HEK293 (cell line): ENCODE data around the gene RBM17.
A peak's percentile ranks its signal among the peaks of the same experiment; 100 is the strongest.

ENCODE experiments used
- GLIS1 ChIP-seq: fragments of 450-650 bp; formaldehyde crosslinking; IDR thresholded peaks from 2 replicates; pipeline ENCODE4 v1.5.1; 2016; ENCODE audit warnings: missing biosample characterization, missing genetic modification characterization
- MZF1 ChIP-seq: fragments of 450-650 bp; formaldehyde crosslinking; IDR thresholded peaks from 2 replicates; pipeline ENCODE4 v1.5.1; 2017; ENCODE audit warnings: missing biosample characterization, missing genetic modification characterization, borderline replicate concordance
- SP3 ChIP-seq: fragments of 450-650 bp; formaldehyde crosslinking; IDR thresholded peaks from 2 replicates; pipeline ENCODE4 v1.5.1; 2016; ENCODE audit warnings: missing biosample characterization, missing genetic modification characterization
- TCF7L2 ChIP-seq: IDR thresholded peaks from 2 replicates; pipeline ENCODE4 v1.6.1; 2011; ENCODE audit warnings: low read depth, mild to moderate bottlenecking, inconsistent platforms, low read length, moderate library complexity, borderline replicate concordance
- ZBTB20 ChIP-seq: fragments of 450-650 bp; formaldehyde crosslinking; IDR thresholded peaks from 2 replicates; pipeline ENCODE4 v1.5.1; 2016; ENCODE audit warnings: missing biosample characterization, missing genetic modification characterization
- ZBTB8A ChIP-seq: fragments of 450-650 bp; formaldehyde crosslinking; IDR thresholded peaks from 2 replicates; pipeline ENCODE4 v1.5.1; 2016; ENCODE audit warnings: missing biosample characterization, missing genetic modification characterization
- ZFP69B ChIP-seq: fragments of 450-650 bp; formaldehyde crosslinking; IDR thresholded peaks from 2 replicates; pipeline ENCODE4 v1.5.1; 2016; ENCODE audit warnings: missing biosample characterization, missing genetic modification characterization
- ZNF146 ChIP-seq: fragments of 450-650 bp; formaldehyde crosslinking; IDR thresholded peaks from 2 replicates; pipeline ENCODE4 v1.5.1; 2016; ENCODE audit warnings: missing biosample characterization, missing genetic modification characterization
- ZNF174 ChIP-seq: fragments of 450-650 bp; formaldehyde crosslinking; IDR thresholded peaks from 2 replicates; pipeline ENCODE4 v1.5.0; 2017; ENCODE audit warnings: missing biosample characterization, mild to moderate bottlenecking, missing genetic modification characterization
- ZNF221 ChIP-seq: fragments of 450-650 bp; formaldehyde crosslinking; IDR thresholded peaks from 2 replicates; pipeline ENCODE4 v1.5.1; 2017; ENCODE audit warnings: missing biosample characterization, missing genetic modification characterization, borderline replicate concordance
- ZNF311 ChIP-seq: fragments of 450-650 bp; formaldehyde crosslinking; IDR thresholded peaks from 2 replicates; pipeline ENCODE4 v1.5.1; 2017; ENCODE audit warnings: missing biosample characterization, missing genetic modification characterization, borderline replicate concordance
- ZNF350 ChIP-seq: fragments of 450-650 bp; formaldehyde crosslinking; IDR thresholded peaks from 2 replicates; pipeline ENCODE4 v1.5.0; 2017; ENCODE audit warnings: missing biosample characterization, mild to moderate bottlenecking, missing genetic modification characterization
- ZNF366 ChIP-seq: fragments of 450-650 bp; formaldehyde crosslinking; conservative IDR thresholded peaks from 2 replicates; pipeline ENCODE4 v1.5.1; 2016; ENCODE audit warnings: missing biosample characterization, missing genetic modification characterization
- ZNF544 ChIP-seq: fragments of 450-650 bp; formaldehyde crosslinking; IDR thresholded peaks from 2 replicates; pipeline ENCODE4 v1.5.0; 2017; ENCODE audit warnings: missing biosample characterization, missing genetic modification characterization
- ZNF549 ChIP-seq: fragments of 450-650 bp; IDR thresholded peaks from 2 replicates; pipeline ENCODE4 v1.5.1; 2018; ENCODE audit warnings: missing biosample characterization, missing genetic modification characterization, mild to moderate bottlenecking, inconsistent platforms, moderate library complexity
- ZNF555 ChIP-seq: fragments of 450-650 bp; formaldehyde crosslinking; conservative IDR thresholded peaks from 2 replicates; pipeline ENCODE4 v1.5.1; 2017; ENCODE audit warnings: missing biosample characterization, mild to moderate bottlenecking, missing genetic modification characterization, inconsistent platforms
- ZNF560 ChIP-seq: fragments of 450-650 bp; formaldehyde crosslinking; IDR thresholded peaks from 2 replicates; pipeline ENCODE4 v1.5.1; 2017; ENCODE audit warnings: missing biosample characterization, missing genetic modification characterization, borderline replicate concordance
- ZNF747 ChIP-seq: fragments of 450-650 bp; formaldehyde crosslinking; IDR thresholded peaks from 2 replicates; pipeline ENCODE4 v1.5.1; 2016; ENCODE audit warnings: missing biosample characterization, missing genetic modification characterization
- TF ChIP-seq, protein P1 (sequence below): fragments of 450-650 bp; formaldehyde crosslinking; optimal IDR thresholded peaks from 2 replicates; pipeline ENCODE3; 2016; ENCODE audit warnings: missing biosample characterization, mild to moderate bottlenecking, missing genetic modification characterization
- TF ChIP-seq, protein P2 (sequence below): fragments of 450-650 bp; formaldehyde crosslinking; IDR thresholded peaks from 2 replicates; pipeline ENCODE4 v1.5.1; 2017; ENCODE audit warnings: missing biosample characterization, mild to moderate bottlenecking, missing genetic modification characterization, moderate library complexity
- TF ChIP-seq, protein P3 (sequence below): fragments of 450-650 bp; formaldehyde crosslinking; IDR thresholded peaks from 2 replicates; pipeline ENCODE4 v1.5.1; 2016; ENCODE audit warnings: missing biosample characterization, missing genetic modification characterization
- TF ChIP-seq, protein P4 (sequence below): fragments of 450-650 bp; formaldehyde crosslinking; conservative IDR thresholded peaks from 2 replicates; pipeline ENCODE4 v1.5.1; 2016; ENCODE audit warnings: low read depth, missing biosample characterization, missing genetic modification characterization
- TF ChIP-seq, protein P5 (sequence below): fragments of 450-650 bp; IDR thresholded peaks from 2 replicates; pipeline ENCODE4 v1.5.1; 2018; ENCODE audit warnings: missing biosample characterization, missing genetic modification characterization
- TF ChIP-seq, protein P6 (sequence below): fragments of 450-650 bp; formaldehyde crosslinking; IDR thresholded peaks from 2 replicates; pipeline ENCODE4 v1.5.1; 2017; ENCODE audit warnings: missing biosample characterization, missing genetic modification characterization
- TF ChIP-seq, protein P7 (sequence below): fragments of 450-650 bp; formaldehyde crosslinking; IDR thresholded peaks from 2 replicates; pipeline ENCODE4 v1.5.1; 2016; ENCODE audit warnings: missing biosample characterization, missing genetic modification characterization

Gene RBM17

DNA sequence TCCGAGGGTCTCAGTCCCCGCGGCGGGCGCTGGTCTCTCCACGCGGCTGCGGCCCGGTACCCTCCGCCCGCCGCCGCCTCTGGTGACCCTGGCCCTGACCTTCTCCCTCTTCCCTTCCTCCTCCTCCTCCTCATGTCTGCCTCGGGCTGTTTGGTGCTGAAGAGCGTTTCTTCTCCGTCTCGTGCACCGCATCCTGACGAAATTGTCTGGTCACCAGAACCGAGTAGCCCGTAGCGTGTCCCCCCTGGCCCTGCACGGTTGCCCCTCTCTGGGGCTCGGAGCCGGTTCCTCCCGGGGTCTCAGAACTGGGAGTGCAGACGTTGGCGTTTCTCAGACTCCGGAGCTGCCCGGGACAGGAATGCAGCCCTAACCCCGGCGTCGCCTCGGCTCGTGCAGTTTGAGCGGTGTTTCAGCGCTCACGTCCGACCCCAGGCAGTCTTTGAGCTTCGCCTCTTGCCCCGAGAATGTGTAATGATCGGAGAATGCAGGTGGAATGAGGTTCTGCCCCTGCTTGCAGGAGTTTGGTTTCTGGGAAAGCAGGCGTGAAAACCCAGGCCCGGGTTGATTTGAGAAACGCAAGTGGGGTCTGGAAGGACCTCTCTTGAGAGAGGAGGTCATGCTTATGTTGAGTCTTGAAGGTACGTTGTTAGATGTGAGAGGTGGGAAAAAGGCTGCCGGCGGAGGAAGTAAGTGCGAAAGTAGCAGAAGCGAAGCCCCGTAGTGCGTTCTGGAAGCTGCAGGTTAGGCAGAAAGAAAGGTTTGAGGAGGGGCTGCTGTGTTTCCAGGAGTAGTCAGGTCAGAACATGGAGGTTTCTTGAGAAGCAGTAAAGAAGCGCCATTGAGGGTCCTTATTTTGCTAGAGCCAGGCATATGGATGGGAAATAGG, 743 bp downstream of the RBM17 start (continued):
- TF ChIP-seq ZNF221 (tag by site-specific recombination): no peak
- TF ChIP-seq SP3 (tag by site-specific recombination): no peak
- no peak for TF ChIP-seq ZNF544
- TF ChIP-seq, protein P1, sequence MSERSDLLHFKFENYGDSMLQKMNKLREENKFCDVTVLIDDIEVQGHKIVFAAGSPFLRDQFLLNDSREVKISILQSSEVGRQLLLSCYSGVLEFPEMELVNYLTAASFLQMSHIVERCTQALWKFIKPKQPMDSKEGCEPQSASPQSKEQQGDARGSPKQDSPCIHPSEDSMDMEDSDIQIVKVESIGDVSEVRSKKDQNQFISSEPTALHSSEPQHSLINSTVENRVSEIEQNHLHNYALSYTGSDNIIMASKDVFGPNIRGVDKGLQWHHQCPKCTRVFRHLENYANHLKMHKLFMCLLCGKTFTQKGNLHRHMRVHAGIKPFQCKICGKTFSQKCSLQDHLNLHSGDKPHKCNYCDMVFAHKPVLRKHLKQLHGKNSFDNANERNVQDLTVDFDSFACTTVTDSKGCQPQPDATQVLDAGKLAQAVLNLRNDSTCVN: peak; percentile 58
- peak; percentile 71 for TF ChIP-seq ZBTB20
- TF ChIP-seq ZNF366 (tag by site-specific recombination): no peak
- no peak for TF ChIP-seq ZNF549
- TF ChIP-seq, protein P2, sequence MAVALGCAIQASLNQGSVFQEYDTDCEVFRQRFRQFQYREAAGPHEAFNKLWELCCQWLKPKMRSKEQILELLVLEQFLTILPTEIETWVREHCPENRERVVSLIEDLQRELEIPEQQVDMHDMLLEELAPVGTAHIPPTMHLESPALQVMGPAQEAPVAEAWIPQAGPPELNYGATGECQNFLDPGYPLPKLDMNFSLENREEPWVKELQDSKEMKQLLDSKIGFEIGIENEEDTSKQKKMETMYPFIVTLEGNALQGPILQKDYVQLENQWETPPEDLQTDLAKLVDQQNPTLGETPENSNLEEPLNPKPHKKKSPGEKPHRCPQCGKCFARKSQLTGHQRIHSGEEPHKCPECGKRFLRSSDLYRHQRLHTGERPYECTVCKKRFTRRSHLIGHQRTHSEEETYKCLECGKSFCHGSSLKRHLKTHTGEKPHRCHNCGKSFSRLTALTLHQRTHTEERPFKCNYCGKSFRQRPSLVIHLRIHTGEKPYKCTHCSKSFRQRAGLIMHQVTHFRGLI (tag by site-specific recombination): no peak
- TF ChIP-seq ZNF560 (tag by site-specific recombination): no peak
- TF ChIP-seq, protein P3, sequence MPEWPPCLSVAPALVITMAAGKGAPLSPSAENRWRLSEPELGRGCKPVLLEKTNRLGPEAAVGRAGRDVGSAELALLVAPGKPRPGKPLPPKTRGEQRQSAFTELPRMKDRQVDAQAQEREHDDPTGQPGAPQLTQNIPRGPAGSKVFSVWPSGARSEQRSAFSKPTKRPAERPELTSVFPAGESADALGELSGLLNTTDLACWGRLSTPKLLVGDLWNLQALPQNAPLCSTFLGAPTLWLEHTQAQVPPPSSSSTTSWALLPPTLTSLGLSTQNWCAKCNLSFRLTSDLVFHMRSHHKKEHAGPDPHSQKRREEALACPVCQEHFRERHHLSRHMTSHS (tag by site-specific recombination): no peak
- TF ChIP-seq, protein P4, sequence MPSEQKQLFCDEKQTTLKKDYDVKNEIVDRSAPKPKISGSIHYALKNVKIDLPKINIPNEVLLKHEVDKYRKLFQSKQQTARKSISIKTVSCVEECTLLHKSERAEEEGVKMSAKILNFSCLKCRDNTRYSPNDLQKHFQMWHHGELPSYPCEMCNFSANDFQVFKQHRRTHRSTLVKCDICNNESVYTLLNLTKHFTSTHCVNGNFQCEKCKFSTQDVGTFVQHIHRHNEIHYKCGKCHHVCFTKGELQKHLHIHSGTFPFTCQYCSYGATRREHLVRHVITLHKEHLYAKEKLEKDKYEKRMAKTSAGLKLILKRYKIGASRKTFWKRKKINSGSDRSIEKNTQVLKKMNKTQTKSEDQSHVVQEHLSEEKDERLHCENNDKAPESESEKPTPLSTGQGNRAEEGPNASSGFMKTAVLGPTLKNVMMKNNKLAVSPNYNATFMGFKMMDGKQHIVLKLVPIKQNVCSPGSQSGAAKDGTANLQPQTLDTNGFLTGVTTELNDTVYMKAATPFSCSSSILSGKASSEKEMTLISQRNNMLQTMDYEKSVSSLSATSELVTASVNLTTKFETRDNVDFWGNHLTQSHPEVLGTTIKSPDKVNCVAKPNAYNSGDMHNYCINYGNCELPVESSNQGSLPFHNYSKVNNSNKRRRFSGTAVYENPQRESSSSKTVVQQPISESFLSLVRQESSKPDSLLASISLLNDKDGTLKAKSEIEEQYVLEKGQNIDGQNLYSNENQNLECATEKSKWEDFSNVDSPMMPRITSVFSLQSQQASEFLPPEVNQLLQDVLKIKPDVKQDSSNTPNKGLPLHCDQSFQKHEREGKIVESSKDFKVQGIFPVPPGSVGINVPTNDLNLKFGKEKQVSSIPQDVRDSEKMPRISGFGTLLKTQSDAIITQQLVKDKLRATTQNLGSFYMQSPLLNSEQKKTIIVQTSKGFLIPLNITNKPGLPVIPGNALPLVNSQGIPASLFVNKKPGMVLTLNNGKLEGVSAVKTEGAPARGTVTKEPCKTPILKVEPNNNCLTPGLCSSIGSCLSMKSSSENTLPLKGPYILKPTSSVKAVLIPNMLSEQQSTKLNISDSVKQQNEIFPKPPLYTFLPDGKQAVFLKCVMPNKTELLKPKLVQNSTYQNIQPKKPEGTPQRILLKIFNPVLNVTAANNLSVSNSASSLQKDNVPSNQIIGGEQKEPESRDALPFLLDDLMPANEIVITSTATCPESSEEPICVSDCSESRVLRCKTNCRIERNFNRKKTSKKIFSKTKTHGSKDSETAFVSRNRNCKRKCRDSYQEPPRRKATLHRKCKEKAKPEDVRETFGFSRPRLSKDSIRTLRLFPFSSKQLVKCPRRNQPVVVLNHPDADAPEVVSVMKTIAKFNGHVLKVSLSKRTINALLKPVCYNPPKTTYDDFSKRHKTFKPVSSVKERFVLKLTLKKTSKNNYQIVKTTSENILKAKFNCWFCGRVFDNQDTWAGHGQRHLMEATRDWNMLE (tag by site-specific recombination): no peak
- TF ChIP-seq, protein P5, sequence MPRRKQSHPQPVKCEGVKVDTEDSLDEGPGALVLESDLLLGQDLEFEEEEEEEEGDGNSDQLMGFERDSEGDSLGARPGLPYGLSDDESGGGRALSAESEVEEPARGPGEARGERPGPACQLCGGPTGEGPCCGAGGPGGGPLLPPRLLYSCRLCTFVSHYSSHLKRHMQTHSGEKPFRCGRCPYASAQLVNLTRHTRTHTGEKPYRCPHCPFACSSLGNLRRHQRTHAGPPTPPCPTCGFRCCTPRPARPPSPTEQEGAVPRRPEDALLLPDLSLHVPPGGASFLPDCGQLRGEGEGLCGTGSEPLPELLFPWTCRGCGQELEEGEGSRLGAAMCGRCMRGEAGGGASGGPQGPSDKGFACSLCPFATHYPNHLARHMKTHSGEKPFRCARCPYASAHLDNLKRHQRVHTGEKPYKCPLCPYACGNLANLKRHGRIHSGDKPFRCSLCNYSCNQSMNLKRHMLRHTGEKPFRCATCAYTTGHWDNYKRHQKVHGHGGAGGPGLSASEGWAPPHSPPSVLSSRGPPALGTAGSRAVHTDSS: peak; percentile 74
- no peak for TF ChIP-seq ZNF174
- TF ChIP-seq ZNF747: no peak
- no peak for TF ChIP-seq ZFP69B (tag by site-specific recombination)
- no peak for TF ChIP-seq ZNF311 (tag by site-specific recombination)
- TF ChIP-seq ZNF146 (tag by site-specific recombination): no peak
- TF ChIP-seq, protein P6, sequence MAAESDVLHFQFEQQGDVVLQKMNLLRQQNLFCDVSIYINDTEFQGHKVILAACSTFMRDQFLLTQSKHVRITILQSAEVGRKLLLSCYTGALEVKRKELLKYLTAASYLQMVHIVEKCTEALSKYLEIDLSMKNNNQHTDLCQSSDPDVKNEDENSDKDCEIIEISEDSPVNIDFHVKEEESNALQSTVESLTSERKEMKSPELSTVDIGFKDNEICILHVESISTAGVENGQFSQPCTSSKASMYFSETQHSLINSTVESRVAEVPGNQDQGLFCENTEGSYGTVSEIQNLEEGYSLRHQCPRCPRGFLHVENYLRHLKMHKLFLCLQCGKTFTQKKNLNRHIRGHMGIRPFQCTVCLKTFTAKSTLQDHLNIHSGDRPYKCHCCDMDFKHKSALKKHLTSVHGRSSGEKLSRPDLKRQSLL (tag by site-specific recombination): no peak
- no peak for TF ChIP-seq ZNF555
- no peak; the same call in 1 of the 2 replicates for TF ChIP-seq ZBTB8A
- TF ChIP-seq GLIS1 (tag by site-specific recombination): no peak
- TF ChIP-seq MZF1 (tag by site-specific recombination): no peak
- TF ChIP-seq TCF7L2: no peak
- TF ChIP-seq ZNF350 (tag by site-specific recombination): no peak
- TF ChIP-seq, protein P7, sequence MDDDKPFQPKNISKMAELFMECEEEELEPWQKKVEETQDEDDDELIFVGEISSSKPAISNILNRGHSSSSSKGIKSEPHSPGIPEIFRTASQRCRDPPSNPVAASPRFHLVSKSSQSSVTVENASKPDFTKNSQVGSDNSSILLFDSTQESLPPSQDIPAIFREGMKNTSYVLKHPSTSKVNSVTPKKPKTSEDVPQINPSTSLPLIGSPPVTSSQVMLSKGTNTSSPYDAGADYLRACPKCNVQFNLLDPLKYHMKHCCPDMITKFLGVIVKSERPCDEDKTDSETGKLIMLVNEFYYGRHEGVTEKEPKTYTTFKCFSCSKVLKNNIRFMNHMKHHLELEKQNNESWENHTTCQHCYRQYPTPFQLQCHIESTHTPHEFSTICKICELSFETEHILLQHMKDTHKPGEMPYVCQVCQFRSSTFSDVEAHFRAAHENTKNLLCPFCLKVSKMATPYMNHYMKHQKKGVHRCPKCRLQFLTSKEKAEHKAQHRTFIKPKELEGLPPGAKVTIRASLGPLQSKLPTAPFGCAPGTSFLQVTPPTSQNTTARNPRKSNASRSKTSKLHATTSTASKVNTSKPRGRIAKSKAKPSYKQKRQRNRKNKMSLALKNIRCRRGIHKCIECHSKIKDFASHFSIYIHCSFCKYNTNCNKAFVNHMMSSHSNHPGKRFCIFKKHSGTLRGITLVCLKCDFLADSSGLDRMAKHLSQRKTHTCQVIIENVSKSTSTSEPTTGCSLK (tag by site-specific recombination): no peak
